ENCODE data around the gene ENTPD6. TPM values are rescaled to one million over a fixed set of nuclear protein-coding genes. Genes with fewer than 3 reads are reported as not detected.

The ENTPD6 gene
- total RNA-seq, 1 donor from 2014 or later: 132 TPM

Other genes starting within 250 kb of the ENTPD6 start
- 1.4 TPM for gene CST7, start 246.4 kb upstream of the ENTPD6 start, total RNA-seq
- gene APMAP, start 203.0 kb upstream of the ENTPD6 start, total RNA-seq: 26.8 TPM
- gene ACSS1, start 137.6 kb upstream of the ENTPD6 start, total RNA-seq: 135 TPM
- gene VSX1, start 113.6 kb upstream of the ENTPD6 start, total RNA-seq: 0.14 TPM
- 174 TPM for gene PYGB, start 52.4 kb downstream of the ENTPD6 start, total RNA-seq
- gene ABHD12, start 195.1 kb downstream of the ENTPD6 start, total RNA-seq: 23.3 TPM
- gene GINS1, start 212.0 kb downstream of the ENTPD6 start, total RNA-seq: 0.73 TPM

Data from Right ventricle myocardium inferior (tissue), 1 donor.